Gastrocnemius medialis (tissue), 4 donors: ENCODE data around the gene GABBR2.

ENCODE experiments used
- POLR2A ChIP-seq, 2 donors: fragments of 450-650 bp; IDR thresholded peaks; one replicate each; pipeline ENCODE4 v1.6.1; 2017; ENCODE audit warnings: antibody characterized with exemption in 2 of 2, mild to moderate bottlenecking in 2 of 2, moderate library complexity in 2 of 2
- TF ChIP-seq, protein P1 (sequence below), 5 experiments: fragments of 450-650 bp in 3 of 5; fragments of 200-600 bp in 2 of 5; sonication (generic) in 2 of 5; IDR thresholded peaks in 4 of 5; conservative IDR thresholded peaks in 1 of 5; 1 replicate in 4 of 5; 2 replicates in 1 of 5; pipeline ENCODE4 v1.5.1; 2016 to 2019; ENCODE audit warnings: antibody characterized with exemption in 5 of 5, mild to moderate bottlenecking in 3 of 5, moderate library complexity in 3 of 5

DNA sequence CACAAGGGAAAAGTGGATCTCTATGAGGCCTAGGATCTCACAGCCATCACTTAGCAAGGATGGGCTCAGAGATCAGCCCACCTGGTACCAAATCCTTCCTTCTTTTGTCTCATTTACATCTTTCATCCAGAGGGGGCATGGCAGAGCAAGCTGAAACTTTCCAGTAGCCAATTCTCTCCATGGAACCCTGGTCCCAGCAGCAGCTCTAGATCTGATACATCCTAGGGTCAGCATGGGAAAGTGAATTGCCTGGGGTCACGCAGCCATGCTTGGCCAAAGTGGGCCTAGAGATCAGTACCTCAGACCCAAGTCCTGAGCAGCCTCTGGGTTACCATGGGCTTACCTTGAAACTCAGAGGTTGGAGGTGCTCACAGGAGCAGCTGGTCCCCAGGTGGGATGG is 170.5 kb downstream of the GABBR2 start:
- TF ChIP-seq, protein P1, sequence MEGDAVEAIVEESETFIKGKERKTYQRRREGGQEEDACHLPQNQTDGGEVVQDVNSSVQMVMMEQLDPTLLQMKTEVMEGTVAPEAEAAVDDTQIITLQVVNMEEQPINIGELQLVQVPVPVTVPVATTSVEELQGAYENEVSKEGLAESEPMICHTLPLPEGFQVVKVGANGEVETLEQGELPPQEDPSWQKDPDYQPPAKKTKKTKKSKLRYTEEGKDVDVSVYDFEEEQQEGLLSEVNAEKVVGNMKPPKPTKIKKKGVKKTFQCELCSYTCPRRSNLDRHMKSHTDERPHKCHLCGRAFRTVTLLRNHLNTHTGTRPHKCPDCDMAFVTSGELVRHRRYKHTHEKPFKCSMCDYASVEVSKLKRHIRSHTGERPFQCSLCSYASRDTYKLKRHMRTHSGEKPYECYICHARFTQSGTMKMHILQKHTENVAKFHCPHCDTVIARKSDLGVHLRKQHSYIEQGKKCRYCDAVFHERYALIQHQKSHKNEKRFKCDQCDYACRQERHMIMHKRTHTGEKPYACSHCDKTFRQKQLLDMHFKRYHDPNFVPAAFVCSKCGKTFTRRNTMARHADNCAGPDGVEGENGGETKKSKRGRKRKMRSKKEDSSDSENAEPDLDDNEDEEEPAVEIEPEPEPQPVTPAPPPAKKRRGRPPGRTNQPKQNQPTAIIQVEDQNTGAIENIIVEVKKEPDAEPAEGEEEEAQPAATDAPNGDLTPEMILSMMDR (IDR thresholded peaks at IDR 0.05 in 4 of 5, conservative IDR thresholded peaks at IDR 0.05 in 1 of 5), result no peak
- no peak for TF ChIP-seq POLR2A (IDR thresholded peaks at IDR 0.05)
